ENCODE measurements around the gene ST3GAL3.

ST3GAL3 gene

DNA sequence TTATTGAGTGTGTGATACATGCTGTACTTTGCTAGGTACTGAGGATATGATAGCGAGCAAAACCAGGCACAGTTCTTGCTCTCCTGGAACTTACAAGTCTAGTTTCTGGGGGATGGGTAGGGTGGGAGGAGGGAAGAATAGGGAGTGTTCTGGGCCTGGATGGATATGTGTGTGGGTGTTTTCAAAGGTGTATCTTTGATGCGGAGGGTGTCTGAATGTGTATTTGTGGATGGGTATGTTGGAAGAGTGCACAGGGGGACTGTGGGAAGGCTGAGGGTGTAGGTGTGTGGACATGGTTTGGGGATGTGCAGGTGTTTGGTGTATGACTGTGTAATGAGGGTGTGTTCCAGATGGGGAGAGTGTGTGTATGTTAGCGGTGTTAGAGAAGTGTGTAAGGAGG, 258.0 kb downstream of the ST3GAL3 start:
- Histone ChIP-seq H3K4me3 (ENCODE audit: low read length) (no peak overlapping the region), H3K27me3 (replicated peaks; ENCODE audit: control insufficient read depth, insufficient read depth, low read length) (no peaks in the 10 kb centered on the region), H3K9ac (ENCODE audit: low read length) (no peak overlapping the region), H3K36me3 (ENCODE audit: control insufficient read depth, insufficient read depth, low read length, severe bottlenecking) (peaks cover 57% of the 10 kb centered on the region), H3K9me3 (ENCODE audit: control insufficient read depth, low read length) (no peaks in the 10 kb centered on the region), H3K4me1 (ENCODE audit: control insufficient read depth, insufficient read depth, low read length) (peaks cover 2% of the 10 kb centered on the region)
- DNase-seq (ENCODE audit: low read depth) = no peak

DNA sequence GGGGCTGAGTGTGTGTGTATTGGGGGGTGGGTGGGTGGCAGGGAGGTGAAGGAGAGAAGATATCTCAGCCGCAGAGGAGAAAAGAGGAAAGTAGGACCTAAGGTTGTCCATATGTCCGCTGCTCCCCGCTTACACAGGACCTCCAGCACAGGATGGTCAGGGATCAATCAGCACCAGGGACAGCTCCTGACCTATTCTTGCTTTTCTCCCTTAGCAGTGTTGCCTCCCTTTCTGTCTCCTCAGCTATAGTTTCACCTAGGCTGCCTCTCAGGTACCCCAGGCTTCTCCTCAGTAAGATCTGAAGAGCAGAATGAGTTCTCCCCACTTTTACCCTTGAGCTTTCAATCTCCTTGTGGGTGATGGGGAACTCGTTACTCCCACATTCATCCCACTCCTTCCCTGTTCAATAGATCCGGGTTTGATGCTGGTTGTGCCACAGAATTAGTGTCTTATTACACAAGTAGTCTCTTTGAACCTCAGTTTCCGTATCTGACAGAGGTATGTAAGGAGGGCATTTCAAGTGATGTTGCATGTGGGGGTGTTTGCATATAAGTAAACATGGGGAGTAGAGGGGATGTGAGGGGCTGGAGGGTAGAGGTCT, 261.1 kb downstream of the ST3GAL3 start:
- Histone ChIP-seq H3K9me3 (ENCODE audit: control insufficient read depth, low read length) (no peaks in the 10 kb centered on the region), H3K9ac (ENCODE audit: low read length) (no peak overlapping the region), H3K4me3 (ENCODE audit: low read length) (no peak overlapping the region), H3K27me3 (replicated peaks; ENCODE audit: control insufficient read depth, insufficient read depth, low read length) (no peaks in the 10 kb centered on the region), H3K36me3 (ENCODE audit: control insufficient read depth, insufficient read depth, low read length, severe bottlenecking) (peaks cover 37% of the 10 kb centered on the region), H3K4me1 (ENCODE audit: control insufficient read depth, insufficient read depth, low read length) (peaks cover 9% of the 10 kb centered on the region)
- peak; percentile 46 for DNase-seq (ENCODE audit: low read depth)

DNA sequence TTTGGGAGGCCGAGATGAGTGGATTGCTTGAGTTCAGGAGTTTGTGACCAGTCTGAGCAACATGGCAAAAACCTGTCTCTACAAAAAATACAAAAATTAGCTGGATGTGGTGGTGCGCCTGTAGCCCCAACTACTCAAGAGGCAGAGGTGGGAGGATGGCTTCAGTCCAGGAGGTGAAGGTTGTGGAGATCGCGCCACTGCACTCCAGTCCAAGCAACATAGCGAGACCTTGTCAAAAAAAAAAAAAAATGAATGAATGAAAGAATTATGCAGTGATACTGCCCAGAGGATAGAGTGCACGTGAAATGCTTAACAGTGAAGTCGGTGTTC, 262.0 kb downstream of the ST3GAL3 start:
- H3K4me3 ChIP-seq (ENCODE audit: low read length) = peak overlapping the region; percentile 99
- H3K9me3 ChIP-seq (ENCODE audit: control insufficient read depth, low read length) = no peaks in the 10 kb centered on the region
- no peak overlapping the region for H3K9ac ChIP-seq (ENCODE audit: low read length)
- DNase-seq (ENCODE audit: low read depth) = no peak
- no peaks in the 10 kb centered on the region for H3K27me3 ChIP-seq (replicated peaks; ENCODE audit: control insufficient read depth, insufficient read depth, low read length)
- peaks cover 14% of the 10 kb centered on the region for H3K4me1 ChIP-seq (ENCODE audit: control insufficient read depth, insufficient read depth, low read length)
- peaks cover 30% of the 10 kb centered on the region for H3K36me3 ChIP-seq (ENCODE audit: control insufficient read depth, insufficient read depth, low read length, severe bottlenecking)

DNA sequence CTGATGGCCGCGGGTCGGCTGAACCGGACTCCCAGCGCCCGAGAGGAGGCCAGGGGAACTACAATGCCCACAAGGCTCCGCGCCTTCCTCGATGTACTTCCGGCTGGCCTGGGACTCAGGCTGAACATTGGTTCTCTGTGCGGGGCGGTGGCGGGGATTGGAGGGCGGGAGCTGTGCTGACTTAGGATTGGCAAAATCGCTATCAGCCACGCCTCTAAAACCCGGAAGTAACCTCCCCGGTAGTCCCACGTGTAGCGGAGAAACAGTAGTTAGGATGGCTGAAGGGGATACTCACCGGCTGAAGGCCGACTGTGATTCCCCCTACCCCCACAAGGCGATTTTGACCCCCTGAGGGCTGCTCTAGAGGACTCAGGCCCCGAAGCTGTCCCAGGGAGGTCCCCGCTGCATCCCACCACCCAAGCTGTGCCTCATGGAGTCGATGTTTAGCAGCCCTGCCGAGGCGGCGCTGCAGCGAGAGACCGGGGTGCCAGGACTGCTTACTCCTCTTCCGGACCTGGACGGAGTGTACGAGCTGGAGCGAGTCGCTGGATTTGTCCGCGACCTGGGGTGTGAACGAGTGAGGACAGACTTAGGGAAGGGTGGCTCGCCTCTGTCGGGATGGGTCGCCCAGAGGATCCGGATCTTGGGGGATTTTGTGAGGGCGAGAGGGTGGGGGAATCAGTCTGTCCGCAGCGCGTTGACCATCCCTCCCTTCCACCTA, 262.6 kb downstream of the ST3GAL3 start, which contains the start of gene DPH2:
Gene DPH2 (plus strand): TSS at position 265 of the 721 bp plus-strand sequence. CDS start 166 bp downstream, at position 431.
- peak; percentile 99 for DNase-seq (ENCODE audit: low read depth)
- Histone ChIP-seq H3K27me3 (replicated peaks; ENCODE audit: control insufficient read depth, insufficient read depth, low read length) (no peaks in the 10 kb centered on the region), H3K9me3 (ENCODE audit: control insufficient read depth, low read length) (no peaks in the 10 kb centered on the region), H3K4me3 (ENCODE audit: low read length) (peak within 1 kb of the TSS; percentile 99), H3K36me3 (ENCODE audit: control insufficient read depth, insufficient read depth, low read length, severe bottlenecking) (peaks cover 25% of the 10 kb centered on the region), H3K9ac (ENCODE audit: low read length) (peak within 1 kb of the TSS; percentile 94), H3K4me1 (ENCODE audit: control insufficient read depth, insufficient read depth, low read length) (peaks cover 14% of the 10 kb centered on the region)

DNA sequence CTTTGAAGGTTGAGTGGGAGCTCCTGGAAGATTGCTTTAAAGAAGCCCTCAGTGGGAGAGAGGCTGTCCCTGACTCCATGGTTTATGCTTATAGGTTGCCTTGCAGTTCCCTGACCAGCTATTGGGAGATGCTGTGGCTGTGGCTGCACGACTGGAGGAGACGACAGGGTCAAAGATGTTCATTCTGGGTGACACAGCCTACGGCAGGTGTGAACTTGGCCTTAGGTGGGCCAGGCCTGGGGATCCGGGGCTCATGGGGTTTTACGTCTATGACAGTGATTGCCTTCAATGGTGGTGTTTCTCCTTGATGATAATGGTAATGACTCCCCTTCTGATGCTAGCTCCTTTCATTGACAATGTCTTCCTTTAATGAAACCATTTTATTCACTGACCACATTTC, 263.2 kb downstream of the ST3GAL3 start:
- no peaks in the 10 kb centered on the region for H3K9me3 ChIP-seq (ENCODE audit: control insufficient read depth, low read length)
- no peak for DNase-seq (ENCODE audit: low read depth)
- H3K9ac ChIP-seq (ENCODE audit: low read length) = peak overlapping the region; percentile 94
- H3K4me1 ChIP-seq (ENCODE audit: control insufficient read depth, insufficient read depth, low read length) = peaks cover 15% of the 10 kb centered on the region
- no peaks in the 10 kb centered on the region for H3K27me3 ChIP-seq (replicated peaks; ENCODE audit: control insufficient read depth, insufficient read depth, low read length)
- H3K36me3 ChIP-seq (ENCODE audit: control insufficient read depth, insufficient read depth, low read length, severe bottlenecking) = peaks cover 22% of the 10 kb centered on the region
- H3K4me3 ChIP-seq (ENCODE audit: low read length) = peak overlapping the region; percentile 99

DNA sequence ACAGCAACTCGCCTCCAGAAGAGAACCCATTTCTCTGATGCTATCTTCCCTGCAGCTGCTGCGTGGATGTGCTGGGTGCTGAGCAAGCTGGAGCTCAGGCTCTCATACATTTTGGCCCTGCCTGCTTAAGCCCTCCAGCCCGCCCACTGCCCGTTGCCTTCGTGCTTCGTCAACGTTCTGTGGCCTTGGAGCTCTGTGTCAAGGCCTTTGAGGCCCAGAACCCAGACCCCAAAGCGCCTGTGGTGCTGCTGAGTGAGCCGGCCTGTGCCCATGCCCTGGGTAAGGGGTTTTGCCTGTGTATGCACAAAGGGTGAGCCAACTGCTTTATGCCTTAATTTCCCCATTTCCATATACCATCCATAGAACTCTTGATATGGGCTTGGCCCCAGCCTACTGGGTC, 263.6 kb downstream of the ST3GAL3 start:
- H3K27me3 ChIP-seq (replicated peaks; ENCODE audit: control insufficient read depth, insufficient read depth, low read length) = no peaks in the 10 kb centered on the region
- peak overlapping the region; percentile 94 for H3K9ac ChIP-seq (ENCODE audit: low read length)
- DNase-seq (ENCODE audit: low read depth) = no peak
- no peaks in the 10 kb centered on the region for H3K9me3 ChIP-seq (ENCODE audit: control insufficient read depth, low read length)
- peak overlapping the region; percentile 99 for H3K4me3 ChIP-seq (ENCODE audit: low read length)
- H3K4me1 ChIP-seq (ENCODE audit: control insufficient read depth, insufficient read depth, low read length) = peaks cover 19% of the 10 kb centered on the region
- H3K36me3 ChIP-seq (ENCODE audit: control insufficient read depth, insufficient read depth, low read length, severe bottlenecking) = peaks cover 22% of the 10 kb centered on the region

DNA sequence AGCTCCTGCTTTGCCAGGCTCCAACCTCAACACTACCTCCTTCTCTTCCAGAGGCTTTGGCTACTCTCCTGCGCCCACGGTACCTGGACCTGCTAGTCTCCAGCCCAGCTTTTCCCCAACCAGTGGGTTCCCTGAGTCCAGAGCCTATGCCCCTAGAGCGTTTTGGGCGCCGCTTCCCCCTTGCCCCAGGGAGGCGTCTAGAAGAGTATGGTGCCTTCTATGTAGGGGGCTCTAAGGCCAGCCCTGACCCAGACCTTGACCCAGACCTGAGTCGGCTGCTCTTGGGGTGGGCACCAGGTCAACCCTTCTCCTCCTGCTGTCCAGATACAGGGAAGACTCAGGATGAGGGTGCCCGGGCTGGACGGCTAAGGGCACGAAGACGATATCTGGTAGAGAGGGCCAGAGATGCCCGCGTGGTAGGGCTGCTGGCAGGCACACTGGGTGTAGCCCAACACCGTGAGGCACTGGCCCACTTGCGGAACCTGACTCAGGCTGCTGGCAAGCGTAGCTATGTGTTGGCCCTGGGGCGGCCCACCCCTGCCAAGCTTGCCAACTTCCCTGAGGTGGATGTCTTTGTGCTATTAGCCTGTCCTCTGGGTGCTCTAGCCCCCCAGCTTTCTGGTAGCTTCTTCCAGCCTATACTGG, 264.1 kb downstream of the ST3GAL3 start:
- H3K9ac ChIP-seq (ENCODE audit: low read length) = no peak overlapping the region
- peak overlapping the region; percentile 99 for H3K4me3 ChIP-seq (ENCODE audit: low read length)
- H3K36me3 ChIP-seq (ENCODE audit: control insufficient read depth, insufficient read depth, low read length, severe bottlenecking) = peaks cover 25% of the 10 kb centered on the region
- no peak for DNase-seq (ENCODE audit: low read depth)
- H3K4me1 ChIP-seq (ENCODE audit: control insufficient read depth, insufficient read depth, low read length) = peaks cover 25% of the 10 kb centered on the region
- H3K27me3 ChIP-seq (replicated peaks; ENCODE audit: control insufficient read depth, insufficient read depth, low read length) = no peaks in the 10 kb centered on the region
- no peaks in the 10 kb centered on the region for H3K9me3 ChIP-seq (ENCODE audit: control insufficient read depth, low read length)

DNA sequence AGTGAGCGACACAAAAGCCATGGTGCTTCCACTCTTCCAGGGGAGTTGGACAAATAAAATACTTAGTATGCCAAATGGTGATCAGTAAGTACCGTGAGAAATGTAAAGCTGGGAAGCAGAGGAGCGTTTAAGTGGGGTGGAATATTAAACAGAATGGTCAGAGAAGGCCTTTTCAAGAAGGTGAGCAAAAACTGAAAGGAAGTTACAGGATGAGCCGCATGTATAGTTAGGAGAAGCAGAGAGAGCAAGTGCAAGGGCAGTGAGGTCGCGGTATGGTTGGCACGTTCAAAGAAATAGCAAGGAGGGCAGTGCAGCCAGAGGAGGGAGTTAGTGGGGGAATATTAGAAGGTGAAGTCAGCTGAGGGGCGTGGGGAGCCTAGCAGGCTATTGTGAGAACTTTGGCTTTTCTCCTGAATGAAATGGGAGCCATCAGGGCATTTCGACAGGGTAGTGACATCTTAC, 266.7 kb downstream of the ST3GAL3 start:
- DNase-seq (ENCODE audit: low read depth) = no peak
- H3K27me3 ChIP-seq (replicated peaks; ENCODE audit: control insufficient read depth, insufficient read depth, low read length) = no peaks in the 10 kb centered on the region
- H3K36me3 ChIP-seq (ENCODE audit: control insufficient read depth, insufficient read depth, low read length, severe bottlenecking) = peaks cover 28% of the 10 kb centered on the region
- peaks cover 36% of the 10 kb centered on the region for H3K4me1 ChIP-seq (ENCODE audit: control insufficient read depth, insufficient read depth, low read length)
- H3K4me3 ChIP-seq (ENCODE audit: low read length) = peak overlapping the region; percentile 91
- H3K9ac ChIP-seq (ENCODE audit: low read length) = peak overlapping the region; percentile 94
- H3K9me3 ChIP-seq (ENCODE audit: control insufficient read depth, low read length) = no peaks in the 10 kb centered on the region

DNA sequence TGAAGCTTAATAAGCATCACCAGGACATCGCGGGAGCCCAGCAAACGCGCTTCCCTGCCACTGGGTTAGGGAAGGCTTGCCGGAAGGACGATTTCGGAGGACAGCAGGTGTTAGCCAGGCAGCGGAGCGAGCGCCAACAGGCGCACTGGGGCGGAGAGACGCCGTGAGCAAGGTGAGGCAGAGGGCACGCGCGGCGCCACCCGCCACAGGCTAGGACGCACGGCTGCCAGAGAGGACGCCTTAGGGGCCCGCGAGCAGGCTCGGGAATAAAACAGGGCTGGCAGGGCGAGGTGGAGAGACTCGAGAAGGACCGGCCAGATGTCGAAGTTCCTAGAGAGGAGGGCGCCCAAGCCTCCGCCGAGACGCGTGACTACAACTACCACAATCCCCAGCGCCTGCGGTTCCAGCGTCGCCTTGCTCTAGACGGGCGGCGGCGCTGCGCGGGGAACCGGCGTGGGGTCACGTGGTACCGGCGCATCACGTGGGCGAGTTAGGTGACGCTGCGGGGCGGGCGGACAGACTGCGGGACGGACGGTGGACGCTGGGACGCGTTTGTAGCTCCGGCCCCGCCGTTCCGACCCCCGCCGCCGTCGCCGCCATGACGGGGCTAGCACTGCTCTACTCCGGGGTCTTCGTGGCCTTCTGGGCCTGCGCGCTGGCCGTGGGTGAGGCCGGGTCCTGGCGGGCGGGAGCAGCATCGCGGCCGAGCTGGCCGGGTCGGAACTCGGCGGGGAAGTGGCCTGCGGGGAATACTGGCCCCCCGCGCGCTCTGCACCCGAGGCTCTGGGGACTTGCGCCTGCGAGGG, 267.3 kb downstream of the ST3GAL3 start, which contains the start of gene ATP6V0B:
Gene ATP6V0B (plus strand): TSS at position 518 of the 806 bp plus-strand sequence. CDS start 81 bp downstream, at position 599.
- DNase-seq (ENCODE audit: low read depth) = peak; percentile 99
- H3K36me3 ChIP-seq (ENCODE audit: control insufficient read depth, insufficient read depth, low read length, severe bottlenecking) = peaks cover 28% of the 10 kb centered on the region
- H3K9me3 ChIP-seq (ENCODE audit: control insufficient read depth, low read length) = no peaks in the 10 kb centered on the region
- H3K27me3 ChIP-seq (replicated peaks; ENCODE audit: control insufficient read depth, insufficient read depth, low read length) = no peaks in the 10 kb centered on the region
- H3K9ac ChIP-seq (ENCODE audit: low read length) = peak within 1 kb of the TSS; percentile 94
- peak within 1 kb of the TSS; percentile 91 for H3K4me3 ChIP-seq (ENCODE audit: low read length)
- H3K4me1 ChIP-seq (ENCODE audit: control insufficient read depth, insufficient read depth, low read length) = peaks cover 36% of the 10 kb centered on the region

DNA sequence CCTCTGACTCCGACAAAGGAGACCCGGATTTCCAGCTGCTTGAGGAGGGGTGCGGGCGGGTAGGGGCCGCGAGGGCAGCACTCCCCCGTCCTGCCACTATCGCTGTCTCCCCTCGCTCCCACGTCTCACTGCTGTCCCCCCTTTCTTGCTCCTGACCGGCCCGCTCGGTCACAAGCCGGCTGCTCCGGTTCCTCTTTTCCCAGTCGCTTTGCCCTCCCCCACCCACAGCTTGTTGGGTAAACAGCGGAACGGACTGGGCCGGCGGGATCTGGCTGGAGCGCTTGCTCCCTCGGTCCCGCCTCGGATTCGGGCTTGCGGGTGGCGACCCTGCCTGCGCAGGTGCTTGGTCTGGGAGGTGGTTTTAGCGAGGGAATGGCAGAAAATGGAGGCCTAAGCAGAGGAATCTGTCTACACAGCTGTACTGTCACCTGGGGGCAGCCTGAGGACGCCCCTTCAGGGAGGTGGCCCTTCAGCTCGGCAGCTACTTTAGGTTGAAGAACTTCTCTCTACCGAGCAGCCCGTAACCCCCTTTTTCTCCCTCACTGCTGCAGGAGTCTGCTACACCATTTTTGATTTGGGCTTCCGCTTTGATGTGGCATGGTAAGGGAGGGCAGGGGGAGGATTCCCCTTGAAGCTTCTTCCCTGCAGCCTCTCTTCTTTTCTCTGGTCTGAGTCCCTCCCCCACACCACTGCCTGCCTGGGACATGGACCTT, 268.1 kb downstream of the ST3GAL3 start:
- DNase-seq (ENCODE audit: low read depth) = peak; percentile 67
- peaks cover 40% of the 10 kb centered on the region for H3K4me1 ChIP-seq (ENCODE audit: control insufficient read depth, insufficient read depth, low read length)
- H3K9ac ChIP-seq (ENCODE audit: low read length) = peak overlapping the region; percentile 94
- no peaks in the 10 kb centered on the region for H3K27me3 ChIP-seq (replicated peaks; ENCODE audit: control insufficient read depth, insufficient read depth, low read length)
- H3K9me3 ChIP-seq (ENCODE audit: control insufficient read depth, low read length) = no peaks in the 10 kb centered on the region
- peak overlapping the region; percentile 91 for H3K4me3 ChIP-seq (ENCODE audit: low read length)
- peaks cover 28% of the 10 kb centered on the region for H3K36me3 ChIP-seq (ENCODE audit: control insufficient read depth, insufficient read depth, low read length, severe bottlenecking)

Data from adipocyte (in vitro differentiated cells).